GM12801 (cell line): ENCODE results near the gene CLASP2.

Experiments
- CTCF ChIP-seq: IDR thresholded peaks from one replicate; pipeline ENCODE4 v1.5.1; 2011; ENCODE audit warnings: control low read depth; ENCODE audit not compliant: insufficient read length; ENCODE audit errors: extremely low read depth

CLASP2 gene

DNA sequence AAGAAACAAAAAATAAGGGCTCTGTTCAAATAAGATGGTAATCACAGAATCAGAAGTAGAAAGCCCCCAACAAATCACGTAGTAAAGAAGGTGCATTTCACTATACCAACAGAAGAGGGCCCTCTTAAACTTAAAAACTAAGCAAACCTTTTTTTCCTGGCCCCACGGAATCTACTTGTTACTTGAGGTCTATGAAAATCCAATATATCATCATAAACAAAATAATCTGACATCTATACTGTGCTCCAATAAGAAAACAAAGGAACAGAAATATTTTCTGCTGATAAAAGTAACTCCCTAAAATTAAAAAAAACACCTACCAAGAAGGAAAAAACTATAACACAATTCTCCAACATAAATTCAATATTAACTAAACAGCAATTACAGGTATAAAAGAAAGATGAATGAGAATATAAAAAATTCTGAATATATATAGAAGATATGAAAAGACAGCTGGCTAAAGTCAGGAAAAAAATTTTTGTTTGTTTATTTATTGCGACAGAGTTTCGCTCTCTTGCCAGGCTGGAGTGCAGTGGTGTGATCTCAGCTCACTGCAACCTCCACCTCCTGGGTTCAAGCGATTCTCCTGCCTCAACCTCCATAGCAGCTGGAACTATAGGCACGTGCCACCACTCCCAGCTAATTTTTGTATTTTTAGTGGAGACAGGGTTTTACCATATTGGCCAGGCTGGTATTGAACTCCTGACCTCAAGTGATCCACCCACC is 81.8 kb downstream of the CLASP2 start:
- TF ChIP-seq CTCF = no peak

DNA sequence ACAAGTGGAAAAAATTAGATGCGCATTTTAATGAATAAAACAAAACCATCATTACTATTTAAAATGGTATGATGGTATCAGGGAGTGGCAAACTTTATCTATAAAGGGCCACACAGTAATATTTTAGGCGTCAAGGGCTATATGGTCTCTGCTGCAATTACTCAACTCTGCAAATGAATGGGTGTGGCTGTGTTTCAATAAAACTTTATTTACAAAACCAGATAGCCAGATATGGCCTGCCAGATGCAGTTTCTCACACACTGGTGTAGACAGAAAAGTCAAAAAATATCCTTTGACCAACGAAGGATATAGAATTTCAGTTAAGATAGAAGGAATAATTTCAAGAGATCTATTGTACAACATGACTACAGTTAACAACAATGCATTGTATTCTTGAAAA is 83.8 kb downstream of the CLASP2 start:
- no peak for TF ChIP-seq CTCF

- TF ChIP-seq CTCF = no peak
Measured at GRCh38 chr3:33629219-33629618, 88.8 kb downstream of the CLASP2 start.

GRCh38 chr3:33624756-33625155 is 93.3 kb downstream of the CLASP2 start:
- no peak for TF ChIP-seq CTCF

DNA sequence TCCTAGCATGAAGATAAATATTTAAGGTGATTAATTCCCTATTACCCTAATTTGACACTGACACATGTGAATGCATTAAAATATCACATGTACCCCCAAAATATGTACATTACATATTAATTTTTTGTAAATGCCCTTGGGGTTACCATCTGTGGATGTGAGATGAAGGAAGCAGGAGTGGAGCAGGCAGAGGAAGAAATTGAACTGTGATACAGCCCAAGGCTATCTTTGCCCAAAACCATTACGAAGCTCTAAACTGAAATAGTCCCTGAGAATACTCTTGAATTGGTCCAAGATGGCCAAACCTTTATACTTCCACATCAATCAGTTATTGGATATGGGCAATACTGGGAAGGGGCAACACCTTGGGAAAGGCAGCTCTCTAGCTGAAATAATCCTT is 105.0 kb downstream of the CLASP2 start:
- no peak for TF ChIP-seq CTCF

GRCh38 chr3:33612607-33613006 is 105.4 kb downstream of the CLASP2 start:
- TF ChIP-seq CTCF = no peak

DNA sequence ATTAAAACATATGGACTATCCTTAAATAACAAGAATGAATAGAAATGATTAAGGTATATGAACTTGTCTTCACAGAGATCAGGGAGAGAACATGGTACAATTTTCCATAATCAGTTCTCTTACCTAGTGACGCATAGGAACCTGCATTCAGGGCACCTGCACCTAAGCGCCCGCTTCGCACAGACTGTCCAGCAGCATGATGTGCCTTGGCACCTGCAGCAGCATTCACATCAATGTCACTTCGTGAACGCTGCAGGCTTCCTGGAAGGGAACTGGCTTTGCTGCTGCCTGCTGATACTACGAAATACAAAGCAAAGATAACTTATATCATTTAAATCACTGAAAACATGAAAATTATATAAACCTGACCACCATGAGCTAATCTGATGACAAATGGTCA is 115.2 kb downstream of the CLASP2 start:
- no peak for TF ChIP-seq CTCF
